Measurements from ENCODE around the gene PSMB10. TPM values are rescaled to one million over a fixed set of nuclear protein-coding genes. Genes with fewer than 3 reads are reported as not detected.

PSMB10 gene
- total and polyA plus RNA-seq, 2 donors (not counting 3 experiments of a cell fraction or from before 2014, with no cell fraction given), result 40.8 to 54.7 TPM

- TF ChIP-seq MAX (IDR thresholded peaks at IDR 0.05; ENCODE audit: insufficient read depth, insufficient read length), result no peak
- no peak for TF ChIP-seq POLR2AphosphoS5 (IDR thresholded peaks at IDR 0.05; ENCODE audit: insufficient read depth, low read depth, low read length)
- TF ChIP-seq JUN (IDR thresholded peaks at IDR 0.05; ENCODE audit: borderline replicate concordance, insufficient read depth, insufficient read length, low read depth), result no peak
- ChIA-PET CTCF (no interaction called here), POLR2A (no interaction called here)
- H3K27me3 ChIP-seq (ENCODE audit: control insufficient read depth in 2 of 2, insufficient read depth in 2 of 2, low read length in 2 of 2), result no peaks in the 10 kb centered on the region
- no peaks in the 10 kb centered on the region for H4K20me1 ChIP-seq (replicated peaks; ENCODE audit: control insufficient read depth, extremely low read depth, insufficient read depth, low read length)
- FAIRE-seq (no peak), DNase-seq (ENCODE audit: low read depth, low spot score) (no peak)
- BruUV-seq (replicated peaks), result no TSS peak
- H3K79me2 ChIP-seq (ENCODE audit: control insufficient read depth, insufficient read depth, low read length), result no peaks in the 10 kb centered on the region
- no peak overlapping the region for H3K9ac ChIP-seq (replicated peaks; ENCODE audit: extremely low read depth, insufficient read depth, low read length)
- peaks cover 3 to 15% of the 10 kb centered on the region in 2 experiments for H3K36me3 ChIP-seq (ENCODE audit: control insufficient read depth in 2 of 2, extremely low read depth in 1 of 2, insufficient read depth in 2 of 2, low read length in 2 of 2)
- H3K4me2 ChIP-seq (ENCODE audit: insufficient read depth, low read length), result no peak overlapping the region
- no peak overlapping the region for H3K27ac ChIP-seq (ENCODE audit: insufficient read depth, low read depth, low read length)
- dilution Hi-C loops (cut with MboI; ENCODE audit: extremely low pct_ligation_motif_present, low sequenced_read_pairs) (loop anchor here (25.0 kb wide), 1 partner anchor 220 kb away; no protein-coding TSS in a partner anchor), intact Hi-C loops (cut with micrococcal nuclease) (loop anchor here (10.0 kb wide), 1 partner anchor 593 kb away; no protein-coding TSS in a partner anchor)
- H3K9me1 ChIP-seq (replicated peaks; ENCODE audit: control insufficient read depth, extremely low read depth, insufficient read depth, low read length), result no peaks in the 10 kb centered on the region
- no peak overlapping the region for H2AFZ ChIP-seq (ENCODE audit: low read depth, low read length)
- no peaks in the 10 kb centered on the region for H3K9me3 ChIP-seq (replicated peaks; ENCODE audit: control insufficient read depth, insufficient read depth, low read length)
- H3K4me3 ChIP-seq (replicated peaks in 1 of 3; ENCODE audit: insufficient read depth in 1 of 3, low read depth in 1 of 3, low read length in 3 of 3), result no peak overlapping the region
- peaks cover 5% of the 10 kb centered on the region for H3K4me1 ChIP-seq (ENCODE audit: control insufficient read depth, extremely low read depth, insufficient read depth, low read length)
Observed at GRCh38 chr16:67907397-67908180, 29.1 kb downstream of the PSMB10 start.

- ChIA-PET CTCF (interaction anchor here (0.8 to 3.7 kb wide), 4 partner anchors 10 to 28 kb away, joined by 3 to 17 read pairs (median 4); partner anchors contain the start of gene PSKH1), POLR2A (no interaction called here)
- H3K36me3 ChIP-seq (ENCODE audit: control insufficient read depth in 2 of 2, extremely low read depth in 1 of 2, insufficient read depth in 2 of 2, low read length in 2 of 2), result peaks cover 0 to 2% of the 10 kb centered on the region in 2 experiments
- peak overlapping the region; percentile 30 for H3K9ac ChIP-seq (replicated peaks; ENCODE audit: extremely low read depth, insufficient read depth, low read length)
- peak; percentile 75 for FAIRE-seq
- peak overlapping the region; percentile 67 for H3K27ac ChIP-seq (ENCODE audit: insufficient read depth, low read depth, low read length)
- intact Hi-C loops (cut with micrococcal nuclease), result loop anchor here (1.0 to 10.0 kb wide), 2 partner anchors 10 to 588 kb away; partner anchors contain the start of gene PSKH1
- peaks cover 10% of the 10 kb centered on the region for H3K4me1 ChIP-seq (ENCODE audit: control insufficient read depth, extremely low read depth, insufficient read depth, low read length)
- TF ChIP-seq POLR2AphosphoS5 (IDR thresholded peaks at IDR 0.05; ENCODE audit: insufficient read depth, low read depth, low read length) (no peak), GATA2 (IDR thresholded peaks at IDR 0.05; ENCODE audit: insufficient read depth, insufficient read length, low read depth, low read length) (no peak), JUN (IDR thresholded peaks at IDR 0.05; ENCODE audit: borderline replicate concordance, insufficient read depth, insufficient read length, low read depth) (no peak), EZH2 (IDR thresholded peaks at IDR 0.05; ENCODE audit: borderline replicate concordance, low read depth, low read length, severe bottlenecking) (no peak)
- H3K9me1 ChIP-seq (replicated peaks; ENCODE audit: control insufficient read depth, extremely low read depth, insufficient read depth, low read length), result no peaks in the 10 kb centered on the region
- no peaks in the 10 kb centered on the region for H4K20me1 ChIP-seq (replicated peaks; ENCODE audit: control insufficient read depth, extremely low read depth, insufficient read depth, low read length)
- no peaks in the 10 kb centered on the region for H3K9me3 ChIP-seq (replicated peaks; ENCODE audit: control insufficient read depth, insufficient read depth, low read length)
- peak overlapping the region; percentile 45 for H3K4me2 ChIP-seq (ENCODE audit: insufficient read depth, low read length)
- H3K79me2 ChIP-seq (ENCODE audit: control insufficient read depth, insufficient read depth, low read length), result peaks cover 9% of the 10 kb centered on the region
- BruUV-seq (replicated peaks), result no TSS peak
- peak overlapping the region; percentile 58 for H2AFZ ChIP-seq (ENCODE audit: low read depth, low read length)
- DNase-seq (ENCODE audit: low read depth, low spot score), result peak; percentile 88
- H3K4me3 ChIP-seq (replicated peaks in 1 of 3; ENCODE audit: insufficient read depth in 1 of 3, low read depth in 1 of 3, low read length in 3 of 3), result no peak overlapping the region
- dilution Hi-C loops (cut with MboI; ENCODE audit: extremely low pct_ligation_motif_present, low sequenced_read_pairs), result loop anchor here (25.0 kb wide), 1 partner anchor 216 kb away; no protein-coding TSS in a partner anchor
- H3K27me3 ChIP-seq (ENCODE audit: control insufficient read depth in 2 of 2, insufficient read depth in 2 of 2, low read length in 2 of 2), result no peaks in the 10 kb centered on the region
Observed at GRCh38 chr16:67902831-67903230, 33.8 kb downstream of the PSMB10 start.

Data from endothelial cell of umbilical vein (primary cell).